GM21515 (cell line): ENCODE data around the gene CHCHD1.
"Not testable (repeated sequence)": the region's sequence is repeated elsewhere in the genome, so short reads cannot be mapped to it uniquely, and the experiment has no call there.

Experiments
- ATAC-seq: cut with Tn5 transposase; IDR thresholded peaks from one replicate; pipeline ENCODE4 v1.9.1; 2021; ENCODE audit not compliant: unreplicated experiment

Gene CHCHD1

GRCh38 chr10:73790886-73791625 lies 9.2 kb downstream of the CHCHD1 start:
- ATAC-seq: no peak

GRCh38 chr10:73791871-73792400 lies 10.1 kb downstream of the CHCHD1 start:
- ATAC-seq: no peak

GRCh38 chr10:73793456-73793855 lies 11.6 kb downstream of the CHCHD1 start:
- no peak for ATAC-seq

- not testable (repeated sequence) for ATAC-seq
These were observed 13.6 kb downstream of the CHCHD1 start for GRCh38 chr10:73795491-73795890.

GRCh38 chr10:73796035-73796434 lies 14.2 kb downstream of the CHCHD1 start:
- not testable (repeated sequence) for ATAC-seq

GRCh38 chr10:73796766-73797165 lies 14.9 kb downstream of the CHCHD1 start:
- no peak for ATAC-seq

GRCh38 chr10:73797324-73798025 lies 15.6 kb downstream of the CHCHD1 start:
- ATAC-seq: no peak

- ATAC-seq: no peak
These were observed 16.2 kb downstream of the CHCHD1 start for GRCh38 chr10:73798087-73798486.

- no peak for ATAC-seq
These were observed 17.2 kb downstream of the CHCHD1 start for GRCh38 chr10:73798927-73799560.

GRCh38 chr10:73799899-73800559 lies 18.2 kb downstream of the CHCHD1 start:
- ATAC-seq: no peak

GRCh38 chr10:73800560-73801252 lies 18.9 kb downstream of the CHCHD1 start:
- ATAC-seq: no peak

GRCh38 chr10:73801253-73801590 lies 19.4 kb downstream of the CHCHD1 start:
- ATAC-seq: no peak

- no peak for ATAC-seq
These were observed 20.6 kb downstream of the CHCHD1 start for GRCh38 chr10:73802276-73802991.

- ATAC-seq: no peak
These were observed 21.9 kb downstream of the CHCHD1 start for GRCh38 chr10:73803680-73804286.

GRCh38 chr10:73806176-73806950 lies 24.5 kb downstream of the CHCHD1 start:
- no peak for ATAC-seq

GRCh38 chr10:73807471-73807870 lies 25.6 kb downstream of the CHCHD1 start:
- no peak for ATAC-seq

GRCh38 chr10:73808021-73808815 lies 26.4 kb downstream of the CHCHD1 start:
- no peak for ATAC-seq
